Retinal pigment epithelial cell (primary cell): ENCODE results near the gene TMEM273.

Experiments
- DNase-seq: peaks from one replicate; pipeline ENCODE4 v3.0.0-alpha.2; 2010; ENCODE audit warnings: low read depth
- H3K4me3 ChIP-seq: 2 replicates; pipeline ENCODE4 v1.5.1; 2011; ENCODE audit warnings: mild to moderate bottlenecking, low read length, control low read depth, moderate library complexity
- TF ChIP-seq, protein P1 (sequence below): conservative IDR thresholded peaks from 2 replicates; pipeline ENCODE4 v1.5.1; 2011; ENCODE audit warnings: low read depth, low read length, control low read depth, inconsistent platforms

Gene TMEM273

DNA sequence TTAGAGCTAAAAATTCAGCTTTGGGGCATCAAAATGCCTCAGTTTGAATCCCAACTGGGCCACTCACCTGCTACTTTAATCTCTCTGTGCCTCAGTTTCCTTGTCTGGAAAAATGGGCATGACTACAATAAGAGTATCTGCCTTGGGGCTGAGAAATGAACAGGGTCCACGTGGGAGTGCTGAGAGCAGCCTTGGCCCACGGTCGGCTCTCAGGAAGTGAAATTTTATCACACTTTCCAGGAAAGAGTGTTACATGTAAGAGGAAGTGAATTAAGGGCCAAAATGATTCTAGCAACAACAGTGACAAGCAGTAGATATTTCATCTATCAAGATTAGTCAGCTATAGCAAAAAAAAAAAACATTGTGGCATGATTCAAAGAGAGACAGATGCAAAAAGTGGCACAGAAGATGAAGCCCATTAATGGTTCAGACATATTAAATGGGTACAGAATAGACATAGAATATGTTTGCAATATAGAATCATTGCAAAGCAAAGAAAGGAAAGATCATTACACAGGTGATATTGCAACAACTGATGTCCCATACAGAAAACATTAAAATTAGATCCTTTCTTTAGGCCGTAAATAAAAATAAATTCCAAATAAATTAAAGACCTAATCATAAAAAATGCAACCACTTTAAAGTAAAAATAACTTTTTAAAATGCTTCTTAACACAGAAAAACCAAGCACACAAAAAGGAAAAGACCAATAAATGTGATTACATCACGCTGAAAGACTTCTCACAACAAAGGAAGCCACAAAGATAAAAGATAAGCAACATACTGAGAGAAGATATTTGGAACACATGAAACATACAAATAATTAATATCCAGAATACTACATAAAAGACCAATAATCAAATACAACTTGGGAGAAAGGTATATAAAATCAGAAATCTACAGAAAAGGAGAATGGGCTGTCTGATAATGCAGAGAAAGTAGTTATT, 4.3 kb downstream of the TMEM273 start:
- H3K4me3 ChIP-seq: no peak overlapping the region
- no peak for DNase-seq
- TF ChIP-seq, protein P1, sequence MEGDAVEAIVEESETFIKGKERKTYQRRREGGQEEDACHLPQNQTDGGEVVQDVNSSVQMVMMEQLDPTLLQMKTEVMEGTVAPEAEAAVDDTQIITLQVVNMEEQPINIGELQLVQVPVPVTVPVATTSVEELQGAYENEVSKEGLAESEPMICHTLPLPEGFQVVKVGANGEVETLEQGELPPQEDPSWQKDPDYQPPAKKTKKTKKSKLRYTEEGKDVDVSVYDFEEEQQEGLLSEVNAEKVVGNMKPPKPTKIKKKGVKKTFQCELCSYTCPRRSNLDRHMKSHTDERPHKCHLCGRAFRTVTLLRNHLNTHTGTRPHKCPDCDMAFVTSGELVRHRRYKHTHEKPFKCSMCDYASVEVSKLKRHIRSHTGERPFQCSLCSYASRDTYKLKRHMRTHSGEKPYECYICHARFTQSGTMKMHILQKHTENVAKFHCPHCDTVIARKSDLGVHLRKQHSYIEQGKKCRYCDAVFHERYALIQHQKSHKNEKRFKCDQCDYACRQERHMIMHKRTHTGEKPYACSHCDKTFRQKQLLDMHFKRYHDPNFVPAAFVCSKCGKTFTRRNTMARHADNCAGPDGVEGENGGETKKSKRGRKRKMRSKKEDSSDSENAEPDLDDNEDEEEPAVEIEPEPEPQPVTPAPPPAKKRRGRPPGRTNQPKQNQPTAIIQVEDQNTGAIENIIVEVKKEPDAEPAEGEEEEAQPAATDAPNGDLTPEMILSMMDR: no peak

DNA sequence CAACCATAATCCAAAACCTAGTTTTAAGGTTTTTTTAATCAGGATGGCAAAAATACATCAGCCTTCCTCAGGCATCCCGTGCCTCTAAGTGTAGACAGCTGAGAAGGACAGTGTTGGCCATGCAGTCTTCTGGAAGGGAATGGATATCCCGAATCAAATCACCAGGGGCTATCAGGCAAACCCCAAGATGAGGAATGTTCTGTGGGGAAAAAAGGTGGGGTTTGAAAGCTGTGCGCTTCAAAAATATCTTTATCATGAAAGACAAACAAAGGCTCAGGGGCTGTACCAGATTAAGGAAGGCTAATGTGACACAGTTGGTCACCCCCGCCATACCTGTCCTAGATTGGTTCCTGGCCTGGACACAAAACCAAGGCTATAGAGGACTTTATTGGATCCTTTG, 5.4 kb downstream of the TMEM273 start:
- TF ChIP-seq, protein P1: no peak
- DNase-seq: no peak
- H3K4me3 ChIP-seq: no peak overlapping the region

DNA sequence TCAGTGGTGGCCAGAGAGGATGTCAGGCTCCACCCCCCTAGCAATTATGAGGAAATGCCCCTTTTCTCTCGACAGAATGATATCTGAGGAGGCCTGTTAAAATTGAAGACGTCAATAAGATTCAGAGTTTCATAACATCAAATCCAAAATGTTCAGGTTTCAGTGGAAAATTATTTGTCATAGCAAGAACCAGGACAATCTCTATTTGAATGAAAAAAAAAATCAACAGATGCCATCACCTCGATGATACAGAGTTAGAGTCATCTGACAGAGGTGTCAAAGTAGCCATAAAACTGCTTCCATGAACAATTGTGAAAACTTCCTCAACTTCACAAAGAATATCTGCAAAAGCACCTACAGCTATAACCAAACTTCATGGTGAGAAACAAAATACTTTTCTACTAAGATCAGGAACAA, 7.7 kb downstream of the TMEM273 start:
- TF ChIP-seq, protein P1: no peak
- no peak overlapping the region for H3K4me3 ChIP-seq
- DNase-seq: no peak

DNA sequence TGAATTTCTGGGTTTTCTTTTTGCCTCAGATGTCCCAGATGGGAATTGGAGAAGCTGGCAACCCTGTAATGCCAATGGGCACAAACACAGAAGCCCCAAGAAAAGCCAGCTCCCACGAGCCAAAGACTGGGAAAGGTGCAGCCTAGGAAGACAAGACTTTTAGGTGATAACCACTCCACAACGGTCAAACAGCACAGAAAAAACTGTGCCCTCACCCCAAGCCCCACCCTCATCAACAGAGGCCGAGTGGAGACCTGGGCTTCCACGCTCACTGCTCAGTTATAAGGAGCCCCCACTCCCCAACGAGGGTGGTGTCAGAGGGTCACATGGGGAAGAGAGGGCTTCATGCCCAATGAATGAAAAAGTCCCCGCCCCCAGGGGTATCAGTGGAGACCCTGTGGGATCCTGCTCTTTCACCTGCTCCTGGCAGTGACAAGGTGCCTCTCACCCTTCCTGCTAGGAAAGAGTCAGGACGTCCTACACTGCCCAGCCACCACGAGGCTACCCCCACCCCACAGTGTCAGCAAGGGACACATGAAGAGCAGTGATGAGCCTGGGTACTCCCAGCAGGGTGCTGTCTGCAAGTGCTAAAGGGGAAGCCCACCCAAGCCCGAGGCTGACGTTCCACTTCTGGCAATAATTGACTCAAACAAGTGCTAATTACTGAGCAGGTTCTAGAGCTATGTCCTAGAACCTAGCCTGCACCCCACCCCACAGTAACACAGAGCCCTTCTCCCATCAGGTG, 8.3 kb downstream of the TMEM273 start:
- H3K4me3 ChIP-seq: no peak overlapping the region
- DNase-seq: no peak
- TF ChIP-seq, protein P1: no peak

DNA sequence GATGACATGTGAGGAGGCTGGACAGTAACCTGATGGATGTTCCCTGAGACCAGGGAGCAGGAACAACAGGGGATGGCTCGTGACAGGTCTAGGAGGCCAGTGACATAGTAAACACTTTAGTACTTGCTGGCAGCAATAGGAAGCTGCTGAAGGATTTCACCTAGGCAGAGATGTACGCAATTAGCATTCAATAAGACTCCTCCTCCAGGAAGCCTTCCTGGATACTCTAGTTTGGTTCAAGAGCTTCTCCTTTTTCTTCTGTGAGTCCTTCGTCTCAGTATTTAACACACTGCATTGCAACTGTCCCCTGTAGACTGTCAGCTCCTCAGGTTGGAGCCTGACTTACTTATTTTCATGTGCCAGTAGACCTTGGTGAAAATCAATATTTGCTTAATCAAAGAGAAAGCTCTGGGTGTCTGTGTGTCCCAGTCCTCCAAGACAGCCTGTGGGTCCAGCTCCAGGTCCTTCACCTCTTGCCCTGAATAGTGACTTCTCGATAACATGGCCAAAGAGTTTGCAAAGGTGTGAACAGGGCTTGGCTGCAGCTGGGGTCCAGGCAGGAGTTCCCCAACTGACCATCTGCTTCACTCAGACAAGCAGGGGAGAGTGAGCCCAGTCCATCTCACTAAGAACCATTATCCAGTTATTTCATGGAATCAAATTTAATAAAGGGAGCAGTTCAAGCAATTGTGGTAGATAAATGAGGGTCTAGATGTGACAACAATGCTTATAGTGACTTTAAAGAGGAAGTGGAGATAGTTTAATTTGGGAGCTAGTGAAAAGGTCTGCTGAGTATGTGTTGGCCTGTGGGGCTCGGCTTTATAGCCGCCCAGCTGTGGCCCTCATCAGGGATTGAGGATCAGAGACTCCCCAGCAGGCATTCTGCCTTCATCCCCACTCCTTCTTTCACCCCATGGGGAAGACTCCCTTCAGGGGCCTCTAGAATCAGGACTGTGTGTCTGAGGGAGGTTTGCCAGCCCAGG, 9.4 kb downstream of the TMEM273 start:
- DNase-seq: no peak
- H3K4me3 ChIP-seq: no peak overlapping the region
- TF ChIP-seq, protein P1: no peak
